SK-N-SH (cell line): ENCODE data around the gene CASP8AP2. TPM values are rescaled to one million over a fixed set of nuclear protein-coding genes. Genes with fewer than 3 reads are reported as not detected.
"Not testable (repeated sequence)": the region's sequence is repeated elsewhere in the genome, so short reads cannot be mapped to it uniquely, and the experiment has no call there.

ENCODE experiments used
- CTCF ChIA-PET: fragments of 300-600, 350-600 bp; formaldehyde crosslinking; extraction: SDS; loops from one replicate; lab custom pipeline; 2021; lab: Yijun Ruan, JAX
- POLR2A ChIA-PET: fragments of 350-600 bp; sonication (Branson Sonifier 250); formaldehyde crosslinking; extraction: SDS; loops from one replicate; lab custom pipeline; 2020; ENCODE audit warnings: antibody characterized with exemption, inconsistent platforms; lab: Yijun Ruan, JAX
- DNase-seq: peaks from one replicate; pipeline ENCODE4 v3.0.0; 2012
- H2AFZ ChIP-seq: fragments of 200-600 bp; sonication (generic); 2 replicates; pipeline ENCODE4 v1.8.1; 2016; ENCODE audit warnings: antibody characterized with exemption, mild to moderate bottlenecking, low read depth
- H3F3A ChIP-seq: fragments of 200-600 bp; sonication (generic); replicated peaks from 2 replicates; pipeline ENCODE3; 2016; ENCODE audit warnings: antibody characterized with exemption, mild to moderate bottlenecking; ENCODE audit not compliant: insufficient read depth
- H3K27ac ChIP-seq, 2 experiments: fragments of 200-500 bp in 1 of 2; fragments of 200-600 bp in 1 of 2; sonication (Bioruptor generic) in 1 of 2; sonication (generic), shearing (Covaris generic) in 1 of 2; 2 replicates each; pipeline versions ENCODE4 v1.5.1 to v1.6.1; 2014 to 2016; ENCODE audit warnings: low read depth in 2 of 2, inconsistent platforms in 1 of 2, low read length in 1 of 2, mild to moderate bottlenecking in 1 of 2, mixed read lengths in 1 of 2
- H3K27me3 ChIP-seq: fragments of 200-600 bp; sonication (generic), shearing (Covaris generic); 2 replicates; pipeline ENCODE4 v1.6.1; 2016; ENCODE audit warnings: mixed run types; ENCODE audit not compliant: insufficient read depth
- H3K36me3 ChIP-seq, 2 experiments: fragments of 200-500 bp in 1 of 2; fragments of 200-600 bp in 1 of 2; sonication (Bioruptor generic) in 1 of 2; sonication (generic) in 1 of 2; replicated peaks in 1 of 2; 2 replicates each; pipeline versions ENCODE3 to v1.5.1; 2014 to 2016; ENCODE audit warnings: low read length in 1 of 2, mild to moderate bottlenecking in 1 of 2; ENCODE audit not compliant: insufficient read depth in 2 of 2, control insufficient read depth in 1 of 2
- H3K4me1 ChIP-seq, 2 experiments: fragments of 200-500 bp in 1 of 2; fragments of 200-600 bp in 1 of 2; sonication (Bioruptor generic) in 1 of 2; sonication (generic), shearing (Covaris generic) in 1 of 2; 2 replicates each; pipeline versions ENCODE4 v1.5.1 to v1.6.1; 2014 to 2016; ENCODE audit warnings: low read depth in 1 of 2, low read length in 1 of 2, mixed run types in 1 of 2; ENCODE audit not compliant: insufficient read depth in 2 of 2, control insufficient read depth in 1 of 2
- H3K4me2 ChIP-seq: fragments of 200-600 bp; sonication (generic), shearing (Covaris generic); 2 replicates; pipeline ENCODE4 v1.6.1; 2017; ENCODE audit warnings: mixed run types
- H3K4me3 ChIP-seq, 2 experiments: fragments of 200-500 bp in 1 of 2; fragments of 200-600 bp in 1 of 2; sonication (Bioruptor generic) in 1 of 2; sonication (generic), shearing (Covaris generic) in 1 of 2; 2 replicates each; pipeline versions ENCODE4 v1.5.1 to v1.8.1; 2014 to 2016; ENCODE audit warnings: low read depth in 2 of 2, inconsistent platforms in 1 of 2, low read length in 1 of 2, mild to moderate bottlenecking in 1 of 2, mixed read lengths in 1 of 2, moderate library complexity in 1 of 2
- H3K79me2 ChIP-seq: fragments of 200-600 bp; sonication (generic); 2 replicates; pipeline ENCODE4 v1.8.1; 2017; ENCODE audit warnings: mild to moderate bottlenecking; ENCODE audit not compliant: insufficient read depth
- H3K9ac ChIP-seq: fragments of 200-600 bp; sonication (generic); 2 replicates; pipeline ENCODE4 v1.6.1; 2017; ENCODE audit warnings: mixed run types
- H3K9me2 ChIP-seq: fragments of 200-600 bp; sonication (generic); 2 replicates; pipeline ENCODE4 v1.6.1; 2017; ENCODE audit warnings: mixed run types
- H3K9me3 ChIP-seq: fragments of 200-600 bp; sonication (generic); 2 replicates; pipeline ENCODE4 v1.6.1; 2017; ENCODE audit warnings: mixed run types, mild to moderate bottlenecking, moderate library complexity
- H4K20me1 ChIP-seq: fragments of 200-600 bp; sonication (generic); 2 replicates; pipeline ENCODE4 v1.6.1; 2017; ENCODE audit warnings: mild to moderate bottlenecking, mixed run types; ENCODE audit not compliant: insufficient read depth
- CTCF ChIP-seq: fragments of 200-600 bp; sonication (generic); IDR thresholded peaks from 2 replicates; pipeline ENCODE4 v1.6.1; 2017; ENCODE audit warnings: antibody characterized with exemption, mild to moderate bottlenecking, moderate library complexity
- ELF1 ChIP-seq: IDR thresholded peaks from 2 replicates; pipeline ENCODE4 v1.4.0; 2012
- FOSL2 ChIP-seq: IDR thresholded peaks from 2 replicates; pipeline ENCODE4 v1.4.0; 2012; ENCODE audit warnings: low read depth, mild to moderate bottlenecking, moderate library complexity, borderline replicate concordance
- JUND ChIP-seq: IDR thresholded peaks from 2 replicates; pipeline ENCODE4 v1.4.0; 2012
- NFIC ChIP-seq: IDR thresholded peaks from 2 replicates; pipeline ENCODE4 v1.4.0; 2012; ENCODE audit warnings: borderline replicate concordance
- PBX3 ChIP-seq: IDR thresholded peaks from 2 replicates; pipeline ENCODE4; 2012
- RCOR1 ChIP-seq: fragments of 150-350 bp; IDR thresholded peaks from 2 replicates; pipeline ENCODE4 v1.6.1; 2017; ENCODE audit warnings: antibody characterized with exemption, low read length
- SIN3A ChIP-seq: IDR thresholded peaks from 2 replicates; pipeline ENCODE4 v1.6.1; 2012; ENCODE audit warnings: low read depth, mild to moderate bottlenecking, low read length, moderate library complexity, borderline replicate concordance
- SMC3 ChIP-seq: IDR thresholded peaks from 2 replicates; pipeline ENCODE4 v1.6.1; 2012; ENCODE audit warnings: low read depth, low read length, improper control_type of control experiment
- TCF12 ChIP-seq: IDR thresholded peaks from 2 replicates; pipeline ENCODE4 v1.4.0; 2012
- USF2 ChIP-seq: fragments of 150-350 bp; IDR thresholded peaks from 2 replicates; pipeline ENCODE4 v1.6.1; 2017; ENCODE audit warnings: antibody characterized with exemption, low read length, low read depth, borderline replicate concordance
- WGBS: methylation state at CpG from one replicate; pipeline ENCODE4 v1.1.6; 2017; ENCODE audit warnings: low lambda C conversion rate; 5-methylcytosine and 5-hydroxymethylcytosine counted together
- polyA plus RNA-seq, 3 experiments: library from polyadenylated mRNA; depleted of rRNA; stranded (reverse); fragments of >200 nt; gene quantifications; 2 replicates each; pipeline ENCODE4 v1.2.3, GENCODE V29; 2012

The CASP8AP2 gene
- polyA plus RNA-seq, 1 of the 3 experiments (the other 2 are of a cell fraction): 2.8 TPM

DNA sequence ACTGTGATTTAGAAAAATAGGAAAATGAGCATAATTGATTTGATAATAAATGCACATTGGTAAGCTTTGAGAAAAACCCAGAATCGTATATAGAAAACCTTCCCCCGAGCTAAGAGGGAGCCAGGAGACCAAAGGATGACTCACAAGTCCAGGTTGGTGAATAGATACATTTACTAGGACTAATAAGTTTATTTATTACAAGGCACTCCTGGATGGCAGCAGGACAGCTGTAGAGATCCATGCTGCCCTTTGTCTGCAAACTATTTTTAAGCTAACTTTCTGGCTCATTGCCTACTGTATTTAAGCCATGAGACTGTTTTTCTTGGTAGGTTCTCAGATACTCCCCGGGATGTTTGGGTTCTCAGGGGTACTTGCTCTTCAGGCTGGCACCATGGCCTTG lies 13.4 kb downstream of the CASP8AP2 start:
- Histone ChIP-seq H3K27ac (peak overlapping the region in 1 of 2 experiments; percentile 63; a peak in 2 of 4 replicates), H3K79me2 (peaks cover 86% of the 10 kb centered on the region), H3K4me1 (peaks cover 5 to 19% of the 10 kb centered on the region in 2 experiments; a peak in 3 of 4 replicates), H3K9me3 (no peaks in the 10 kb centered on the region), H3K9me2 (no peaks in the 10 kb centered on the region)
- TF ChIP-seq JUND (peak; percentile 10; the same call in 1 of the 2 replicates), NFIC (peak; percentile 9; the same call in 1 of the 2 replicates), SIN3A (no peak), CTCF (no peak), FOSL2 (peak; percentile 58; the same call in 1 of the 2 replicates), PBX3 (peak; percentile 33; the same call in 1 of the 2 replicates), SMC3 (no peak), TCF12 (peak; percentile 32; the same call in 1 of the 2 replicates)
- TF ChIP-seq, all 33 proteins: peak for 5
- no peaks in the 10 kb centered on the region for H3K27me3 ChIP-seq
- peak overlapping the region; percentile 40; the same call in 1 of the 2 replicates for H3K4me2 ChIP-seq
- H4K20me1 ChIP-seq: peaks cover 25% of the 10 kb centered on the region; the same call in 1 of the 2 replicates
- no peak for DNase-seq
- no peak overlapping the region for H2AFZ ChIP-seq
- peaks cover 9% of the 10 kb centered on the region for H3F3A ChIP-seq
- ChIA-PET CTCF (no interaction called here), POLR2A (no interaction called here)
- H3K36me3 ChIP-seq: peaks cover 0 to 25% of the 10 kb centered on the region in 2 experiments
- no peak overlapping the region for H3K9ac ChIP-seq
- no peak overlapping the region for H3K4me3 ChIP-seq
- WGBS: 29% methylated on average over 3 of the region's 3 CpGs

DNA sequence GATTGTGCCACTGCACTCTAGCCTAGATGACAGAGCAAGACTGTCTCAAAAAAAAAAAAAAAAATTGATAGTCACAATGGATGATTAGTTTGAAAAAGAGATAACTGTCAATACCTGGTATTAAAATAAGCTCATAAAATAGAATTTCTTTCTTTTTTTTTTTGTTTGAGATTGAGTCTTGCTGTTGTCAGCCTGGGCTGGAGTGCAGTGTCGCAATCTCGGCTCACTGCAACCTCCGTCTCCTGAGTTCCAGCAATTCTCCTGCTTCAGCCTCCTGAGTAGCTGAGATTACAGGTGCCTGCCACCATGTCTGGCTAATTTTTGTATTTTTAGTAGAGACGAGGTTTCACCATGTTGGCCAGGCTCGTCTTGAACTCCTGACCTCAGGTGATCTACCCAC lies 17.8 kb downstream of the CASP8AP2 start:
- Histone ChIP-seq H3K79me2 (peaks cover 81% of the 10 kb centered on the region), H3K4me1 (peaks cover 2 to 11% of the 10 kb centered on the region in 2 experiments; a peak in 2 of 4 replicates), H3F3A (peaks cover 12% of the 10 kb centered on the region), H4K20me1 (peaks cover 25% of the 10 kb centered on the region; the same call in 1 of the 2 replicates), H3K36me3 (peaks cover 0 to 27% of the 10 kb centered on the region in 2 experiments)
- POLR2A ChIA-PET, H3K27me3 ChIP-seq, CTCF ChIA-PET, H3K9me2 ChIP-seq, H3K9ac ChIP-seq, H3K9me3 ChIP-seq, H2AFZ ChIP-seq, H3K27ac ChIP-seq, H3K4me2 ChIP-seq, H3K4me3 ChIP-seq, DNase-seq: not testable (repeated sequence)
- 95% methylated on average over 5 of the region's 5 CpGs for WGBS

DNA sequence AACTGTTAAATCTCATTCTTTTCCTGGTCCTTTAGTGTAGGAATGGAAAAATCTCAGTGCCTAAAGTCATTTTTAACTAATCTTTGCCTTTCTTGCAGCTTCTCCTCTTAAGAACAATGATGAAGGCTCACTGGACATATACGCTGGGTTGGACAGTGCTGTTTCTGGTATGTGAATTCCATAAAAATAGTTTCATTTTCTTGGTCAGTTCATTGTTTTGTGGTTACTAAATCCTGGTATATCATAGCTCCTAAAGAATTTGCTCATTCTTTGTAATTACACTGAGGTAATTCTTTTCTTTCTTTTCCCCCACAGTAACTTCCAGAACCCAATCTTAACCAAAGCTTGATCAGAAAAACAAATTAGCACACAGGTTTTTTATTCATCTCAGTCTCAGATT lies 23.4 kb downstream of the CASP8AP2 start:
- no peak overlapping the region for H3K4me2 ChIP-seq
- WGBS: 65% methylated on average over 1 of the region's 1 CpG
- H4K20me1 ChIP-seq: 0 out of 2 replicates have a peak, but pooled peaks cover 2% of the 10 kb centered on the region
- no peaks in the 10 kb centered on the region for H3K9me2 ChIP-seq
- no peaks in the 10 kb centered on the region for H3K27me3 ChIP-seq
- TF ChIP-seq RCOR1 (no peak), SIN3A (no peak), USF2 (no peak), ELF1 (no peak)
- peaks cover 37% of the 10 kb centered on the region; the same call in 1 of the 2 replicates for H3K79me2 ChIP-seq
- CTCF ChIA-PET: interaction anchor here (1.2 kb wide), 1 partner anchor 12 kb away, joined by 6 read pairs; no protein-coding TSS in a partner anchor
- no peak for DNase-seq
- peaks cover 13% of the 10 kb centered on the region for H3F3A ChIP-seq
- H2AFZ ChIP-seq: no peak overlapping the region
- POLR2A ChIA-PET: no interaction called here
- H3K9me3 ChIP-seq: no peaks in the 10 kb centered on the region
- no peak overlapping the region for H3K9ac ChIP-seq
- H3K36me3 ChIP-seq: peaks cover 14 to 37% of the 10 kb centered on the region in 2 experiments
- H3K27ac ChIP-seq: peak overlapping the region in 1 of 2 experiments; percentile 21; a peak in 2 of 4 replicates
- H3K4me1 ChIP-seq: no peaks in the 10 kb centered on the region
- no peak overlapping the region for H3K4me3 ChIP-seq
